Left cardiac atrium (tissue), 4 donors: ENCODE measurements around the gene CCDC33. TPM values are rescaled to one million over a fixed set of nuclear protein-coding genes. Genes with fewer than 3 reads are reported as not detected.
"Not testable (repeated sequence)": the region's sequence is repeated elsewhere in the genome, so short reads cannot be mapped to it uniquely, and the experiment has no call there.

Source experiments
- ATAC-seq, 2 donors: fragments of 200-7000 bp; cut with Tn5 transposase; one replicate each; pipeline ENCODE4 v1.9.1; 2020; ENCODE audit warnings: mild to moderate bottlenecking in 2 of 2, moderate library complexity in 2 of 2
- DNase-seq: peaks from one replicate; pipeline ENCODE4 v3.0.0-alpha.2; 2020
- intact Hi-C, 2 donors: fragments of 100-400 bp; cut with DNase I; formaldehyde crosslinking; loops; one replicate each; pipeline versions ENCODE4 v1.14.1 to v1.15.1; 2022 to 2023
- total RNA-seq, 2 donors: library from RNA; stranded (reverse); fragmentation: NEBNext Ultra II Directional; extraction: Animal tissue kit (Norgen Biotek cat#: 25700); gene quantifications; one replicate each; pipeline ENCODE4 v1.2.1, GENCODE V29; 2021
- donor health status: DM: no; HTN: yes; CAD: no.
- donor health status: DM: no; HTN: yes; CAD: no; lungs with severe emphysema.
- donor health status: DM: yes; HTN: yes; CAD: no.
- donor health status: Dilated cardiomyopathy.

Gene CCDC33
- total RNA-seq, 2 donors from 2014 or later, result not detected

DNA sequence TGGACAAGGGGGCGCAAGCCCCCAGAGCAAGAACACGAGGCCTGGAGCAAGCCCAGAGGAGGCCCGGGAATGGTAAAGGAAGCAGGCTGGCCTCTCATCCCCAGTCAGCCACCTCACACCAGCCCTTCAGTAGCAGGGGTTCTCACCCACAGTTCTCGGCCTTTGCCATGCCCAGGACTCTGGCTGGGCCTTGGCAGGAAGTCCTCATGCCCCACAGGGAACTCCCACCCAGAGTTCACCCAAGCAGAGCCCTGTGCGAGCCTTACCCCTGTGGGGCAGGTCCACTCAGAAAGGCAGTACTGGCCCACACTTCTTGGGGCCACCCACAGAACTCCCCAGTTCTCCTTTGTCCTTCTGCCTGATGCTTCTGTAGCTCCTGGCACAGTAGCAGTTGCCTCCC, 101.0 kb downstream of the CCDC33 start:
- DNase-seq, result no peak
- intact Hi-C loops, result no loop called here
- ATAC-seq, result no peak

DNA sequence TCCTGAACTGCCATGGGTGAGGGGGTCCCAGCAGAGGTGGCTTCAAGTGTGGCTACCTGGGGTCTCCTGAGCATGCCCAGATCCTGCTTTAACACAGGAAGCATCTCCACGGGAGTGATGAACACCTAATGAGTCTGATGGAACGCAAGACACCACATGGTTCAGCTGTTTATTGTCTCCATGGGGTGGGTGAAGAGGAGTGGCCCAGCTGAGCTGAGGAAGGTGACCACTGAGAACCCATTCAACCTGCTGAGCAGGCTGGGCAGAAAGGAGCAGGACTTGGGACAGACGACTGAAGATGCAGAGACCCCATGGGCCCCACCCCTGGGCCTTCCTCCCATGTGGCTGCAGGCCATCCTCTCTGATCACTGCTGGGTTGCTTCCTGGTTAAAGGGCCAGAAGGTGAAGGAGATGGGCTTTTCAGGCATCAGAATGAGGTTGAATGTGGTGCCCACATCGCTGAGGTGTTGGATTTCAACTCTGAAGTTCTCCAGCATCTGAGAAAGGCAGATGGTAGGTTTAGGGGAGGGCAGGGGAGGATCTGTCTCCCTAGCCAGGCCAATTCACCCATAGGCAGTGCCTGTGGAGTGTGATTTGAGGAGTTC, 101.6 kb downstream of the CCDC33 start:
- intact Hi-C loops, result no loop called here
- ATAC-seq (no peak), DNase-seq (no peak)

DNA sequence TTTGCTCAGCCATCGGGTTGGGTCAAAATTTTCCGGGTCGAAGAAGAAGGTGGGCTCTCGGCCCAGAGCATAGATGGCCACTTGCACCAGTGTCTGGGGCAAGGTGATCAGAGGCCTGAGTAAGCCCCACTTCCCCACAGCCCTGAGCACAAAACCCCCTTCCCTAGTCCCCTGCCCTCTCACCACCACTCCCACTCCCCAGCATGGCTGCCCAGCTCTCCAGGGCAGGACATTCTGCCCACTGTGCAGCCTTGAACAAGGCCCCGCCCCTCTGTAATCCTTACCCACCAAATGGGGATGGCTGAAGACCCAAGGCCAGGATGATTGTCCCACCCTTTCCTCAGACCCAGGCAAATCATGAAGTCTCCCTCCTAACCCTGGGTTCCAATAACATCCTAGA, 102.5 kb downstream of the CCDC33 start:
- intact Hi-C loops, result no loop called here
- ATAC-seq (no peak), DNase-seq (no peak)

DNA sequence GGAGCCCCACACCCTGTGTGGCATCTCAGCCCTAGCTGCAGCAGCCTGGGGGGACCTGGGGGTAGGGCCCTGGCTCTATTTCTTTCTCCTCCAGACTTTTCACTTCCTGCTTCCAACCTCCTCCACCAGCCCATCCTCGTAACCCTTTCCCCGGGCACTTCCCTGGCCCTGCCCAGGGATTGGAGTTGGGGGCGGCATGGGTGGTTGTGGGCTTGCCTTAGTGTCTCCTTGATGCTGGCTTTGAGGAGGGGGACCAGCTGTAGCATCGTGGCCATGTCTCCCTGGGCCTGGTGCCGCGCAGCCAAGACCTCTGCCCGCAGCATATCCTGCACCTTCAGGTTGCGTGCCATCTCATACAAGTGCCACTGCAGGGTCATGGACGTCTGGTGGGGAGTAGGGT, 103.2 kb downstream of the CCDC33 start:
- no peak for ATAC-seq
- intact Hi-C loops, result no loop called here
- no peak for DNase-seq

DNA sequence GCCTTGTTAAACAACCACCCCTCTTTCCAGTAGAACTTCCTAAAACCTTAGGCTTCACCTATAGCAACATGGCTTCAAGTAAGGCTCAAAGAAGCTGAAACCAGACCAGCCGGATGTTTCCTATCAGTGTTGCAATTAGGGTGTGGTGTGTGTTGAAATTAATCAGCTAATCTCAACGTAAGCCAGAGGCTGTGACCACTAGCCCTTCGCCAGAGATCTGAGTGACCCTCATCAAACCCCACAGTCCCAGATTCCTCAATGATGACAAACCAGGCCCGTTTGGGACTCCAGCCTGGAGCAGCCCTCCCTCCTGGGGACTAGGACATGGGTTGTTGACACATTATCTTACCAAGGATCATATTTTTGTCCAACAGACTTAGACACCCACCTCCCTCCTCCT, 104.0 kb downstream of the CCDC33 start:
- ATAC-seq (no peak), DNase-seq (no peak)
- intact Hi-C loops, result no loop called here

DNA sequence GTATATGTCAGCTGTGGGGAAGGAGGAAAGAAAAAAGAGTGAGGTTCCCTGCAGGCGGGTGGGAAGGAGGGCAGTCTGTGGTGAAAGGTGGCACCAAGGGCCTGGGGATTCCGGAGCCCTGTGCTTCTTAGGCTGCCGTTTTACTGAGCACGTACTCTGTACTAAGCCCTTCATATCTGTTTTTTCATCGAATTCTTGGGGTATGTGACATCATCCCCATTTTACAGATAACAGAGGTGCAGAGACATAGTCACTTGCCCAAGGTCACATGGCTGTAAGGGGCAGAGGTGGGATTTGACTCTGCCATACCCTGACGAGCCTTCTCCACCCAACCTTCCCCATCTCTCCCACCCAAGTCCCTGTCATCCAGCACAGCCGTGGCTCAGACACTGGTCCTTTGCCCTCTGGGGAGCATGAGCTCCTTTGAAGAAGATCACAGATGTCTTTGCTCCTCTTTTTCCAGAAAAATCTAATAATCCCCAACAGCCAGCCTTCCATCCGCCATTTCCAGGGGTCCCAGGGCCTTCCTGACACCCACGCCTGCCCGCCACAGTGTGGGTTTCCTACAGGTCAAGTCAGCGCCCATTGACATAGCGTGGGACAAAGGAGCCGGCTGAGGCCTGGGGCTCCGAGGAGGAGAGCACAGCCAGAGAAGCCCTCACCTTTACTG, 107.1 kb downstream of the CCDC33 start:
- DNase-seq (no peak), ATAC-seq (no peak)
- intact Hi-C loops, result no loop called here

DNA sequence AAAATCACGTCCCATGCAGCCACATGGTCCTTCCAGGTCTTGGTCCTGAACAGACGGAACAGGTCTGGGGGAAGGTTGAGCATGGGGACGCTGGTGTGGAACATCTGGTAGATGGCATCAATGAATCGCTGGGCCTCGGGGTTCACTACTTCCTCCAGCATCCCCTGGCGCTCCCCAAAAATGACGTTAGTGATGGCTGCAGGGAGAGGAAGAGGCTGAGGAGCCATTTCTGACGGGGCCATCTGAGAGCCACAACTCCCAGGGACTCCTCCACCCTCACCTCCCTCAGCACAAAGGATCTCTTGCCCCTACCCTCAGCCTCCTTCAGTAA, 107.6 kb downstream of the CCDC33 start:
- intact Hi-C loops, result no loop called here
- ATAC-seq (no peak), DNase-seq (no peak)

DNA sequence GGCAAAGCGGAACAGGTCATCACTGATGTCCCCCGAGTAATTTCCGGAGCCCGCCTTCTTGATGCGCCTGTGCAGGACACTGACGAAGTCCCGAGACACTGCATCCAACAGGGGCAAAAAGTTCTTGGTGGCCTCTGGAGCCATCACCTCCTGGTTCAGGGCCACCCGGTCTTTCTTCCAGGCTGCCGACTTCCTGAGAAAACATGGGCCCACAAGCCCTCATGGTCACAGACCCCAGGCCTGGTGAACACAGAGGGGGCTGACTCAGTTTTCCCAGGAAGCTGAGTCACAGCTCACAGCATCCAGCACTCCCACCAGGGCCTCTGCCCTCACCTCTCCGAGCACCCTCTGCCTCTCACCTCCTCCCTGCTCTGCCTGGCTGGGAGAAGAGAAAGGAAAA, 108.9 kb downstream of the CCDC33 start:
- DNase-seq (no peak), ATAC-seq (no peak)

DNA sequence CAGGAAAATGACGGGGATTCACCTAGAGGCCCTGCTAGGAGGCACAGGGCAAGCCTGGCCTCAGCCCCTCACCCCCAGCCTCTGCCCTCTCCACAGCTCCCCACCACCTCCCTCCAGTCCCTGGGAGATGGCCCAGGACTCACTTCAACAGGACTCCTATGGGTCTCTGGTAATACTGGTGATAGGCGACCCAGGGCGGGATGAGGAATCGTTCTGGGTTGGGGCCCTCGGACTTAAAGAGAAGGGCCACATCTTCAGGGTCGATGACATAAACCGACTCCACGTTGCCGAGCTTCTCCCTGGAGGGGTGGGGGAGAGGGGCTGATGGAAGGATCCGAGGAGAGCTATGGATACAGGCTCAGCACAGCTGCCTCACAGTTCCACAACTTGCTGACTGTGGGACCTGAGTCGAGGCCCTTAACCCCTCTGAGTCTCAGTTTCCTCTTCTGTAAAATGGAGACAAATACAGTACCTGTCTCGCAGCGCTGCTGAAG, 111.7 kb downstream of the CCDC33 start:
- DNase-seq (no peak), ATAC-seq (no peak)
- intact Hi-C loops, result no loop called here

More for the DNA sequence above, 108.9 kb downstream of the CCDC33 start:
- intact Hi-C loops, result no loop called here

DNA sequence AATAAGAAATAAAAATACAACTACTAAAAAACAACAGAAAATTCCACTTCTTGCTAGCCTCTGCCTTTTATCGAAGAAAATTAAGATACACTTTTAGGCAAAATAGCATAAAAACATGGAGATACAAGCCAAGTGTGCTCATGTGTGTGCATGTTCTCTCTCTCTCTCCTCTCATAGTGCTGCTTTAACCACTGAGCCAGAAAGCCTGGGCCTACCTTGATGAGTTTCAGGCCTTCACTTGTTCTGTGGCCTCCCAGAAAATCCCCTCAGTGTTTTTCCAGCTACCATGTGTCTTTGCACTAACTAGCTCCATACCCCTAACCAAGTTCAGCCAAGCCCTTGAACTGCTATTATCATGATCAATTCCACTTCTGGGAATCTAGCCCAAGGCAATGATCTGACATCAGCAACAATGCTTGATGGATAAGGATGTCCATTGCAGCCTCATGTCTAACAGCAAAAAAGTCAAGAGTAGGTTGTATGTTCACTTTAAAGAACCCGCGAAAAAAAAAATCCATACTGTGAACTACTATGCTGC, 113.2 kb downstream of the CCDC33 start:
- no peak for ATAC-seq
- no peak for DNase-seq
- intact Hi-C loops, result no loop called here

DNA sequence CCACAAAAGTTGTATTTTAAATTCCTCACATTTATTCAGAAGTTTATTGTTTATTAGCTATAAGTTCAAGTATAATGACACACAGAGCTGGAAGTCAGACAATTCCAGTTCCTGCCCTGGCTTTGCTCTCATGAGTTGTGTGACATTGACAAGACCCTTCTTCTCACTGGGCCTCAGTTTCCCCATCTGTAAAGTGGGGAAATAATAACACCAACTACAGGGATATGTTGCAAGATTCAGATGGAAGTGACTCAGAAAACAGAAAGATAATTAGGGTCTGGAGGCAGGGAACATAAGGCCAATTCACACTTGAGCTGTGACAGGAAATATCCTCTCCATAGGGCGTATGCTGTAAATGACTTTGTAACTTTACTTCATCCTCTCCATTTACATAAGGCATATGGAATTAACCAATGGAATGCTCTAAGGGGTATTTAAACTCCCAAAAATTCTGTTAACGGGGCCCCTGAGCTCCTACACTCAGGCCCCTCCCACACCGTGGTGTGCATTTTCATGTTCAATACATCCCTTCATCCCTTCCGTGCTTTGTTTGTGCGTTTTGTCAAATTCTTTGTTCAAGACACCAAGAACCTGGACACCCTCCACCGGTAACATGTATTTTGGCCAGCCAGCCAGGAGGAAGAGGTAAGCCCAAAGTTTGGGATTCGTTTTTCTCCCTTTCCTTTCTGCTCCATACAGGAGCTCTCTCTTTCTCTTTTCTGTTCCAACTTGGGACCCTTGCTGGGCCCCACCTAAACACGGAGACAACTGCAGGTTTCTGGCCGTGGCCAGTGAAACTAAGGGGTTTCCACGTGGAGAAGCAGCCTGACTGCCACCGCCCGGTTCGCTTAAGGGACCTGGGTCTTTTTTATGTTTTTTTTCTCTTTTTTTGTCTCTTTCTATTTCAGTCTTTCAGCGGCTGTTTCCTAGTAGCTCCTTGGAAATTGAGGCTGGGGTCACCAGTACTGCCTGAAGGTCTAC, 114.5 kb downstream of the CCDC33 start:
- no peak for DNase-seq
- no peak for ATAC-seq
- intact Hi-C loops, result no loop called here

DNA sequence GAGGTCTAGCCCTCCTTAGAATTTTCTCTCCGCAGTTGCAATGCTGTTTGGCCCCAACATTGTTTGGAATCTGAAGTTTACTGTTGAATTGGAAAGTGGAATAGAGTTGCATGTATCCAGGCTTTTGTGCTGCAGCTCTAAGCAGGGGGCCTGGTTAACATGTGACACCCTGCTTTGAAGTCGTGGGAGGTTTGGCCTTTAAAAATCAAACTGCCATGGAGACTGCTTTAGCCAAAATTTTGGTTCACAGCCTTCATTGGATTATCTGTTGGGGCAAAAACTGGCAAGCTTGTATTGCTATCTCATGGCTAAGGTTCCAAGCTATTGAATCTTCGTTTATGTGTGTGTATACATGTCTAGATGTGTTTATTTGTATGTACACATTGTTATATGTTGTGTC, 115.5 kb downstream of the CCDC33 start:
- DNase-seq, result no peak
- intact Hi-C loops, result no loop called here
- ATAC-seq, result no peak

DNA sequence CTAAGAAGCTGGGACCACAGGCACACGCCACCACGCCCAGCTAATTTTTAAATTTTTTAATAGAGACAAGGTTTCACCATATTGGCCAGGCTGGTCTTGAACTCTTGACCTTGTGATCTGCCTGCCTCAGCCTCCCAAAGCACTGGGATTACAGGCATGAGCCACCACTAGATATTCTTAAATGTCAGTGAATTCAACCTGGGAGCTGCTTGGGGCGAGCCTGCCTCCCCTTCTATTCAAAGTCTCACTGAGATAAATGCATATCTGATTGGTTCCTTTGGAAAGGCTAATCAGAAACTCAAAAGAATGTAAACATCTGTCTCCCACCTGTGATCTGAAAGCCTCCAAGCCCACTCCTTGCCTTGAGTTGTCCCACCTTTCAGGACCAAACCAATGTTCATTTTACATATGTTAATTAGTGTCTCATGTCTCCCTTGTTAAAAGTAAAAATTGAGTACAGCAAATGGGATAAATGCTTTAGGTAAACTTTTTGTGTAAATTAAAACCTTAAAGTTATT, 116.3 kb downstream of the CCDC33 start:
- intact Hi-C loops, result no loop called here
- ATAC-seq, result no peak

DNA sequence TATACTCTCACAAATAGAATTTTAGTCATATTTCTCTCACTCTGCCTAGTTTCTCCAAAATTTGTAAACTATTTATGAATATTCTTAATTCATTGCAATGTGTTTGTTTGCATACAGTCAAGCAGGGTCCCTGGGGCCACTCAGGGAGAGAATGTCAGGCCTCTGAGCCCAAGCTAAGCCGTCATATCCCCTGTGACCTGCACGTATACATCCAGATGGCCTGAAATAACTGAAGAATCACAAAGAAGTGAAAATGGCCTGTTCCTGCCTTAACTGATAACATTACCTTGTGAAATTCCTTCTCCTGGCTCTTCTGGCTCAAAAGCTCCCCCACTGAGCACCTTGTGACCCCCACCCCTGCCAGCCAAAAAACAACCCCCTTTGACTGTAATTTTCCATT, 117.9 kb downstream of the CCDC33 start:
- intact Hi-C loops, ATAC-seq, DNase-seq: not testable (repeated sequence)

More for the DNA sequence above, 116.3 kb downstream of the CCDC33 start:
- no peak for DNase-seq

DNA sequence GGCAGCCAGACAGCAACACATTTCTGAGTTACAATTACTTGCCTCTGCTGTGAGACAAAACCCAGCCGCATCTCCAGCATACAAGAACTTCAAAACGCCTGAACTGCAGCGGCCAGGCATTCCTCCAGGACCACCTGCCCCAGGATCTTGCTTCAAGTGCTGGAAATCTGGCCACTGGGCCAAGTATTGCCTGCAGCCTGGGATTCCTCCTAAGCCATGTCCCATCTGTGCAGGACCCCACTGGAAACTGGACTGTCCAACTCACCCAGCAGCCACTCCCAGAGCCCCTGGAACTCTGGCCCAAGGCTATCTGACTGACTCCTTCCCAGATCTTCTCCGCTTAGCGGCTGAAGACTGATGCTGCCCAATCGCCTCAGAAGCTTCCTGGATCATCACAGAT, 119.9 kb downstream of the CCDC33 start:
- ATAC-seq, intact Hi-C loops, DNase-seq: not testable (repeated sequence)

DNA sequence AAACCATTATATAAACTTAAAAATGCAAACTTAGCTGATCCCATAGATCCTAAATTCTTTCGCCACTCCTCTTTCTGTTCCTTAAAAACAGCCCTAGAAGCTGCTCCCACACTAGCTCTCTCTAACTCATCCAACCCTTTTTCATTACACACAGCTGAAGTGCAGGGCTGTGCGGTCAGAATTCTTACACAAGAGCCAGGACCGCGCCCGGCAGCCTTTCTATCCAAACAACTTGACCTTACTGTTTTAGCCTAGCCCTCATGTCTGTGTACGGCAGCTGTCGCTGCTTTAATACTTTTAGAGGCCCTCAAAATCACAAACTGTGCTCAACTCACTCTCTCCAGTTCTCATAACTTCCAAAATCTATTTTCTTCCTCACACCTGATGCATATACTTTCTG, 121.4 kb downstream of the CCDC33 start:
- intact Hi-C loops, DNase-seq, ATAC-seq: not testable (repeated sequence)

DNA sequence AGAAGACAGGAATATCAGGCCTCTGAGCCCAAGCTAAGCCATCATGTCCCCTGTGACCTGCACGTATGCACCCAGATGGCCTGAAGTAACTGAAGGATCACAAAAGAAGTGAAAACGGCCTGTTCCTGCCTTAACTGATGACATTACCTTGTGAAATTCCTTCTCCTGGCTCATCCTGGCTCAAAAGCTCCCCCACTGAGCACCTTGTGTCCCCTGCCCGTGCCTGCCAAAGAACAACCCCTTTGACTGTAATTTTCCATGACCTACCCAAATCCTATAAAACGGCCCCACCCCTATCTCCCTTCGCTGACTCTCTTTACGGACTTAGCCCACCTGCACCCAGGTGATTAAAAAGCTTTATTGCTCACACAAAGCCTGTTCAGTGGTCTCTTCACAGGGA, 123.2 kb downstream of the CCDC33 start:
- ATAC-seq, DNase-seq, intact Hi-C loops: not testable (repeated sequence)

DNA sequence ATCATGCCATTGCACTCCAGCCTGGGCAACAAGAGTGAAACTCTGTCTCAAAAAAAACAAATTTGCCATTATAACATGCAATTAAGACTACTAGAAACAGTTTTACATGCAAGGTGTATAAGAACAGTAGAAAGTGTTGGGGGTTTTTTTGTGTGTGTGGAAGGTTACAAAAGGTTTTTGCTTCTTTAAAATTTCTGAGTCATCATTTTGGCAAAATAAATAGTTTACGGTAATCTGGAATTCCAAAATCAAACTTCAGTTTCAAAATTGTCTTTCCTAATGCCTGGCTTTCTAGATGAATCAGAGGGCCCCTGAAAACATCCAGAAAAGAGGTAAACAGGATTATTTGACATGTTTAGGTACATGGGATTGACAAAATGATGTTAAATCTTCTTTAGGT, 124.7 kb downstream of the CCDC33 start:
- ATAC-seq, DNase-seq, intact Hi-C loops: not testable (repeated sequence)

DNA sequence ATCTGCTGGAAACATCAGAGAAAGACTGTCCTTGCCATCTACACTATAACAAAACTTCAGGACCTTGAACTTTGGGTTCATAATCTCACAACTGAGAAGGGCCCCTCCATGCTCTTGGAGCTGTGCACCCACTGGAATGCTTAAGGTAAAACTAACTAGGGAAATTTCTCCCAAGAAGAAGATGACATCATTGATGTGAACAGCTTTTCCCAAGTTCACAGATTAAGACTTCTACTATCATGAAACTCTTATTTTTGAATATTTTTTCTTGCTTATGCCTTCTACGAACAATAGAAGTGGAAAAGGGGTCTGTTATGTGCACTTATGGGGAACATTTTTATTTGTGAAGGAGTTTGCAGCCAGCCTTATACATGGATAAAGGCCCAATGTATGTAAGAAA, 126.4 kb downstream of the CCDC33 start:
- no peak for ATAC-seq
- DNase-seq, result no peak
- intact Hi-C loops, result no loop called here
